GM19438 (cell line): ENCODE measurements around the gene GPM6B.
"Not testable (repeated sequence)": the region's sequence is repeated elsewhere in the genome, so short reads cannot be mapped to it uniquely, and the experiment has no call there.

Experiments
- ATAC-seq: cut with Tn5 transposase; IDR thresholded peaks from one replicate; pipeline ENCODE4 v1.9.1; 2021; ENCODE audit warnings: low read depth; ENCODE audit not compliant: unreplicated experiment

Gene GPM6B

GRCh38 chrX:13733506-13733905, 83.4 kb downstream of the GPM6B start:
- ATAC-seq, result no peak

GRCh38 chrX:13732246-13733067, 84.4 kb downstream of the GPM6B start:
- ATAC-seq, result no peak

GRCh38 chrX:13730523-13730922, 86.4 kb downstream of the GPM6B start:
- ATAC-seq, result not testable (repeated sequence)

GRCh38 chrX:13726583-13726982, 90.3 kb downstream of the GPM6B start:
- not testable (repeated sequence) for ATAC-seq

GRCh38 chrX:13724878-13725277, 92.0 kb downstream of the GPM6B start:
- not testable (repeated sequence) for ATAC-seq

- ATAC-seq, result no peak
Measured at GRCh38 chrX:13721819-13722519, 94.9 kb downstream of the GPM6B start.

GRCh38 chrX:13721371-13721770, 95.5 kb downstream of the GPM6B start:
- no peak for ATAC-seq
